SK-N-SH treated with all-trans-retinoic acid at 6 μM for 48 hours (cell line): Measurements from ENCODE around the gene C1orf159.

Source experiments
- ATAC-seq: fragments of 200-7000 bp; cut with Tn5 transposase; 3 replicates; pipeline ENCODE4 v1.9.1; 2020; ENCODE audit warnings: mild to moderate bottlenecking, moderate library complexity
- CSDC2 ChIP-seq: fragments of 250-450 bp; sonication (Bioruptor Pico); IDR thresholded peaks from 2 replicates; pipeline ENCODE4 v1.5.0; 2020; ENCODE audit warnings: mild to moderate bottlenecking, moderate library complexity
- CSRNP3 ChIP-seq: fragments of 250-450 bp; sonication (Bioruptor Pico); IDR thresholded peaks from 2 replicates; pipeline ENCODE4 v1.5.1; 2021; ENCODE audit warnings: mild to moderate bottlenecking, moderate library complexity
- ESRRG ChIP-seq: fragments of 250-450 bp; sonication (Bioruptor Pico); IDR thresholded peaks from 2 replicates; pipeline ENCODE4 v1.6.1; 2021; ENCODE audit warnings: mild to moderate bottlenecking
- GLIS3 ChIP-seq: fragments of 250-450 bp; sonication (Bioruptor Pico); IDR thresholded peaks from 2 replicates; pipeline ENCODE4 v1.5.0; 2020; ENCODE audit warnings: mild to moderate bottlenecking, moderate library complexity
- ISL1 ChIP-seq: fragments of 250-450 bp; sonication (Bioruptor Pico); IDR thresholded peaks from 2 replicates; pipeline ENCODE4 v2.1.2; 2022; ENCODE audit warnings: mild to moderate bottlenecking, moderate library complexity
- OSR1 ChIP-seq: fragments of 250-450 bp; sonication (Bioruptor Pico); IDR thresholded peaks from 2 replicates; pipeline ENCODE4 v1.8.0; 2022; ENCODE audit warnings: moderate library complexity, mild to moderate bottlenecking, inconsistent platforms
- PPARA ChIP-seq: fragments of 250-450 bp; sonication (Bioruptor Pico); IDR thresholded peaks from 2 replicates; pipeline ENCODE4 v1.5.0; 2020; ENCODE audit warnings: mild to moderate bottlenecking, borderline replicate concordance
- RARB ChIP-seq: fragments of 250-450 bp; sonication (Bioruptor Pico); IDR thresholded peaks from 2 replicates; pipeline ENCODE4 v1.8.0; 2021; ENCODE audit warnings: mild to moderate bottlenecking, moderate library complexity
- SNAI2 ChIP-seq: fragments of 250-450 bp; sonication (Bioruptor Pico); IDR thresholded peaks from 2 replicates; pipeline ENCODE4 v1.5.0; 2020; ENCODE audit warnings: mild to moderate bottlenecking, moderate library complexity
- TCF4 ChIP-seq: fragments of 250-450 bp; sonication (Bioruptor Pico); IDR thresholded peaks from 2 replicates; pipeline ENCODE4 v1.8.0; 2021; ENCODE audit warnings: mild to moderate bottlenecking, moderate library complexity, borderline replicate concordance
- ZC3H10 ChIP-seq: fragments of 250-450 bp; sonication (Bioruptor Pico); IDR thresholded peaks from 2 replicates; pipeline ENCODE4 v1.5.1; 2021; ENCODE audit warnings: mild to moderate bottlenecking, moderate library complexity
- ZFP3 ChIP-seq: fragments of 250-450 bp; sonication (Bioruptor Pico); IDR thresholded peaks from 2 replicates; pipeline ENCODE4 v1.5.0; 2020; ENCODE audit warnings: mild to moderate bottlenecking, moderate library complexity
- ZFP30 ChIP-seq: fragments of 450-650 bp; formaldehyde crosslinking; IDR thresholded peaks from 2 replicates; pipeline ENCODE4 v1.5.0; 2022; ENCODE audit warnings: mild to moderate bottlenecking, moderate library complexity
- ZNF8 ChIP-seq: fragments of 450-650 bp; formaldehyde crosslinking; IDR thresholded peaks from 2 replicates; pipeline ENCODE4 v1.5.0; 2020; ENCODE audit warnings: mild to moderate bottlenecking, moderate library complexity
- TF ChIP-seq, protein P1 (sequence below): fragments of 250-450 bp; sonication (Bioruptor Pico); IDR thresholded peaks from 2 replicates; pipeline ENCODE4 v1.8.0; 2020; ENCODE audit warnings: mild to moderate bottlenecking, moderate library complexity, borderline replicate concordance
- TF ChIP-seq, protein P2 (sequence below): fragments of 250-450 bp; sonication (Bioruptor Pico); IDR thresholded peaks from 2 replicates; pipeline ENCODE4 v1.8.0; 2021; ENCODE audit warnings: low read depth, mild to moderate bottlenecking, moderate library complexity, borderline replicate concordance
- TF ChIP-seq, protein P3 (sequence below): fragments of 250-450 bp; sonication (Bioruptor Pico); IDR thresholded peaks from 2 replicates; pipeline ENCODE4 v1.5.1; 2020; ENCODE audit warnings: low read depth, mild to moderate bottlenecking, moderate library complexity

C1orf159 gene

DNA sequence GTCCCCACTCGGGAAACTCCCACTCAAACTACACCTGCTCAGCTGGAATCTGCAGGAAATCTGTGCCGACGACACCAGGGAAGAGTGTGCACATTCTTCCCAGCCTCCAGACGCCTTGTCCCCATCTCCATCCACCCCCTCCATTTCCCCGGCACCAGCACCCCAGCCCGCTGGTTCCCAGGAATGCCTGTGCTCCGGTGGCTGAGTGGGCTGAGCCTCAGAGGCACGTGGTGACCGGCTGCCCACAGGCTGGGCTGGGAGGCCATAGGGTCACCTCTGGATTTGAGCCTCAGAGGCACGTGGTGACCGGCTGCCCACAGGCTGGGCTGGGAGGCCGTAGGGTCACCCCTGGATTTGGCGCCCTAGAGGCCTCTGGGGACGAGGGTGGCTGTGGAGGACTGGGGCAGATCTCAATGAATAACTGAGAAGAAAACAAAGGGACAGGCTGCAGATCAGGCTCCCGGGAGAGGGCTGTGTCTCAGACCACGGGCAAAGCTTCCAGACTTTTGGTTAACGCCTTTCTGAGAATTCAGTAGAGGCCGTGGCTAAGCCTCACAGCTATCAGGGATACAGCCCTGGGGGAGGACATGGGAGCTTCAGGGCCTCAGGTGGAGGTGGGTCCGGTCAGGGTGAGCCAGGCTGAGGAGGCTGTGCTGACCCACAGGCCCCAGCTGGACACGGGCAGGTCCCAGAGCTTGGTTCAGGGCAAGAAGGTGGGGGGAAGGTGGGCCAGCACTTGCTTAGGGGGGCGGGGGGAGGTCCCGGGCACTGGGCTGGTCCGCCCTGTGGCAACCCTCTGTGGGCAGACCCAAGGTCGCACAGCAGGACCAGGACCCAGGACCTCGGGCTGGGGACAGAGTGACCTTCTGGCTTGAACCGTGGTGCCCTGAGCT lies 40.5 kb upstream of the C1orf159 start:
- no peak for ATAC-seq
- TF ChIP-seq OSR1 (CRISPR knock-in tag) (no peak), PPARA (CRISPR knock-in tag) (no peak), TCF4 (CRISPR knock-in tag) (no peak), ZNF8 (CRISPR knock-in tag) (no peak), CSDC2 (no peak), CSRNP3 (no peak)
- TF ChIP-seq, protein P1, sequence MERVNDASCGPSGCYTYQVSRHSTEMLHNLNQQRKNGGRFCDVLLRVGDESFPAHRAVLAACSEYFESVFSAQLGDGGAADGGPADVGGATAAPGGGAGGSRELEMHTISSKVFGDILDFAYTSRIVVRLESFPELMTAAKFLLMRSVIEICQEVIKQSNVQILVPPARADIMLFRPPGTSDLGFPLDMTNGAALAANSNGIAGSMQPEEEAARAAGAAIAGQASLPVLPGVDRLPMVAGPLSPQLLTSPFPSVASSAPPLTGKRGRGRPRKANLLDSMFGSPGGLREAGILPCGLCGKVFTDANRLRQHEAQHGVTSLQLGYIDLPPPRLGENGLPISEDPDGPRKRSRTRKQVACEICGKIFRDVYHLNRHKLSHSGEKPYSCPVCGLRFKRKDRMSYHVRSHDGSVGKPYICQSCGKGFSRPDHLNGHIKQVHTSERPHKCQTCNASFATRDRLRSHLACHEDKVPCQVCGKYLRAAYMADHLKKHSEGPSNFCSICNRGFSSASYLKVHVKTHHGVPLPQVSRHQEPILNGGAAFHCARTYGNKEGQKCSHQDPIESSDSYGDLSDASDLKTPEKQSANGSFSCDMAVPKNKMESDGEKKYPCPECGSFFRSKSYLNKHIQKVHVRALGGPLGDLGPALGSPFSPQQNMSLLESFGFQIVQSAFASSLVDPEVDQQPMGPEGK = no peak
- TF ChIP-seq, protein P2, sequence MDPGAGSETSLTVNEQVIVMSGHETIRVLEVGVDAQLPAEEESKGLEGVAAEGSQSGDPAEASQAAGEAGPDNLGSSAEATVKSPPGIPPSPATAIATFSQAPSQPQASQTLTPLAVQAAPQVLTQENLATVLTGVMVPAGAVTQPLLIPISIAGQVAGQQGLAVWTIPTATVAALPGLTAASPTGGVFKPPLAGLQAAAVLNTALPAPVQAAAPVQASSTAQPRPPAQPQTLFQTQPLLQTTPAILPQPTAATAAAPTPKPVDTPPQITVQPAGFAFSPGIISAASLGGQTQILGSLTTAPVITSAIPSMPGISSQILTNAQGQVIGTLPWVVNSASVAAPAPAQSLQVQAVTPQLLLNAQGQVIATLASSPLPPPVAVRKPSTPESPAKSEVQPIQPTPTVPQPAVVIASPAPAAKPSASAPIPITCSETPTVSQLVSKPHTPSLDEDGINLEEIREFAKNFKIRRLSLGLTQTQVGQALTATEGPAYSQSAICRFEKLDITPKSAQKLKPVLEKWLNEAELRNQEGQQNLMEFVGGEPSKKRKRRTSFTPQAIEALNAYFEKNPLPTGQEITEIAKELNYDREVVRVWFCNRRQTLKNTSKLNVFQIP (CRISPR knock-in tag) = no peak
- TF ChIP-seq, protein P3, sequence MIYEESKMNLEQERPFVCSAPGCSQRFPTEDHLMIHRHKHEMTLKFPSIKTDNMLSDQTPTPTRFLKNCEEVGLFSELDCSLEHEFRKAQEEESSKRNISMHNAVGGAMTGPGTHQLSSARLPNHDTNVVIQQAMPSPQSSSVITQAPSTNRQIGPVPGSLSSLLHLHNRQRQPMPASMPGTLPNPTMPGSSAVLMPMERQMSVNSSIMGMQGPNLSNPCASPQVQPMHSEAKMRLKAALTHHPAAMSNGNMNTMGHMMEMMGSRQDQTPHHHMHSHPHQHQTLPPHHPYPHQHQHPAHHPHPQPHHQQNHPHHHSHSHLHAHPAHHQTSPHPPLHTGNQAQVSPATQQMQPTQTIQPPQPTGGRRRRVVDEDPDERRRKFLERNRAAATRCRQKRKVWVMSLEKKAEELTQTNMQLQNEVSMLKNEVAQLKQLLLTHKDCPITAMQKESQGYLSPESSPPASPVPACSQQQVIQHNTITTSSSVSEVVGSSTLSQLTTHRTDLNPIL = no peak

DNA sequence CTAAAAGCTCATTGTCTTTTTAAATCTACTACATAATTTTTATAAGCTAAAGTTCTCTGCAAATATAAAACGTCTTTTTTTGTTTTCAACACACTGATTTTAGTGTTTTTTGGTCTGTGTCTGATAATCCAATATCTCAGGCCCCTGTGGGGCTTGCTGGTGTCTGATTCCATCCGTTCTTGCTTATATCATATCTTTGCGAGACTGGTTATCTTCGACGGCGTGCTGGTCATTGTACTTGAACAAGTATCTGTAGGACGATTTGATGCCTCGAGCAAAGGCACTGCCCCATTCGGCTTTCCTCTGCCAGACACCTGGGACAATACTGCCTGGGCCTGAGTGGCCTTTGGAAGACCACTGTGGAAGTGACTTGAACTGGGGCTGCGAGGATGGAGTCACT lies 39.4 kb upstream of the C1orf159 start:
- ATAC-seq = no peak

More for the DNA sequence above, 39.4 kb upstream of the C1orf159 start:
- TF ChIP-seq RARB (CRISPR knock-in tag) (no peak), ZFP30 (no peak), OSR1 (CRISPR knock-in tag) (no peak), ZFP3 (CRISPR knock-in tag) (no peak), CSDC2 (no peak), ISL1 (CRISPR knock-in tag) (no peak), ZNF8 (CRISPR knock-in tag) (no peak), ZC3H10 (CRISPR knock-in tag) (no peak), ESRRG (no peak), GLIS3 (CRISPR knock-in tag) (no peak), SNAI2 (CRISPR knock-in tag) (no peak), PPARA (CRISPR knock-in tag) (no peak)
- TF ChIP-seq, protein P2 (CRISPR knock-in tag) = no peak
- TF ChIP-seq, protein P1 = no peak
- TF ChIP-seq, protein P3 = no peak
